SK-N-SH (cell line): Measurements from ENCODE around the gene CSH2. TPM values are rescaled to one million over a fixed set of nuclear protein-coding genes. Genes with fewer than 3 reads are reported as not detected.

Source experiments
- CTCF ChIA-PET: fragments of 300-600, 350-600 bp; formaldehyde crosslinking; extraction: SDS; loops from one replicate; lab custom pipeline; 2021; lab: Yijun Ruan, JAX
- POLR2A ChIA-PET: fragments of 350-600 bp; sonication (Branson Sonifier 250); formaldehyde crosslinking; extraction: SDS; loops from one replicate; lab custom pipeline; 2020; ENCODE audit warnings: antibody characterized with exemption, inconsistent platforms; lab: Yijun Ruan, JAX
- DNase-seq: peaks from one replicate; pipeline ENCODE4 v3.0.0; 2012
- H2AFZ ChIP-seq: fragments of 200-600 bp; sonication (generic); 2 replicates; pipeline ENCODE4 v1.8.1; 2016; ENCODE audit warnings: antibody characterized with exemption, mild to moderate bottlenecking, low read depth
- H3F3A ChIP-seq: fragments of 200-600 bp; sonication (generic); replicated peaks from 2 replicates; pipeline ENCODE3; 2016; ENCODE audit warnings: antibody characterized with exemption, mild to moderate bottlenecking; ENCODE audit not compliant: insufficient read depth
- H3K27ac ChIP-seq, 2 experiments: fragments of 200-500 bp in 1 of 2; fragments of 200-600 bp in 1 of 2; sonication (Bioruptor generic) in 1 of 2; sonication (generic), shearing (Covaris generic) in 1 of 2; 2 replicates each; pipeline versions ENCODE4 v1.5.1 to v1.6.1; 2014 to 2016; ENCODE audit warnings: low read depth in 2 of 2, inconsistent platforms in 1 of 2, low read length in 1 of 2, mild to moderate bottlenecking in 1 of 2, mixed read lengths in 1 of 2
- H3K27me3 ChIP-seq: fragments of 200-600 bp; sonication (generic), shearing (Covaris generic); 2 replicates; pipeline ENCODE4 v1.6.1; 2016; ENCODE audit warnings: mixed run types; ENCODE audit not compliant: insufficient read depth
- H3K36me3 ChIP-seq, 2 experiments: fragments of 200-500 bp in 1 of 2; fragments of 200-600 bp in 1 of 2; sonication (Bioruptor generic) in 1 of 2; sonication (generic) in 1 of 2; replicated peaks in 1 of 2; 2 replicates each; pipeline versions ENCODE3 to v1.5.1; 2014 to 2016; ENCODE audit warnings: low read length in 1 of 2, mild to moderate bottlenecking in 1 of 2; ENCODE audit not compliant: insufficient read depth in 2 of 2, control insufficient read depth in 1 of 2
- H3K4me1 ChIP-seq, 2 experiments: fragments of 200-500 bp in 1 of 2; fragments of 200-600 bp in 1 of 2; sonication (Bioruptor generic) in 1 of 2; sonication (generic), shearing (Covaris generic) in 1 of 2; 2 replicates each; pipeline versions ENCODE4 v1.5.1 to v1.6.1; 2014 to 2016; ENCODE audit warnings: low read depth in 1 of 2, low read length in 1 of 2, mixed run types in 1 of 2; ENCODE audit not compliant: insufficient read depth in 2 of 2, control insufficient read depth in 1 of 2
- H3K4me2 ChIP-seq: fragments of 200-600 bp; sonication (generic), shearing (Covaris generic); 2 replicates; pipeline ENCODE4 v1.6.1; 2017; ENCODE audit warnings: mixed run types
- H3K4me3 ChIP-seq, 2 experiments: fragments of 200-500 bp in 1 of 2; fragments of 200-600 bp in 1 of 2; sonication (Bioruptor generic) in 1 of 2; sonication (generic), shearing (Covaris generic) in 1 of 2; 2 replicates each; pipeline versions ENCODE4 v1.5.1 to v1.8.1; 2014 to 2016; ENCODE audit warnings: low read depth in 2 of 2, inconsistent platforms in 1 of 2, low read length in 1 of 2, mild to moderate bottlenecking in 1 of 2, mixed read lengths in 1 of 2, moderate library complexity in 1 of 2
- H3K79me2 ChIP-seq: fragments of 200-600 bp; sonication (generic); 2 replicates; pipeline ENCODE4 v1.8.1; 2017; ENCODE audit warnings: mild to moderate bottlenecking; ENCODE audit not compliant: insufficient read depth
- H3K9ac ChIP-seq: fragments of 200-600 bp; sonication (generic); 2 replicates; pipeline ENCODE4 v1.6.1; 2017; ENCODE audit warnings: mixed run types
- H3K9me2 ChIP-seq: fragments of 200-600 bp; sonication (generic); 2 replicates; pipeline ENCODE4 v1.6.1; 2017; ENCODE audit warnings: mixed run types
- H3K9me3 ChIP-seq: fragments of 200-600 bp; sonication (generic); 2 replicates; pipeline ENCODE4 v1.6.1; 2017; ENCODE audit warnings: mixed run types, mild to moderate bottlenecking, moderate library complexity
- H4K20me1 ChIP-seq: fragments of 200-600 bp; sonication (generic); 2 replicates; pipeline ENCODE4 v1.6.1; 2017; ENCODE audit warnings: mild to moderate bottlenecking, mixed run types; ENCODE audit not compliant: insufficient read depth
- CHD2 ChIP-seq: fragments of 150-350 bp; IDR thresholded peaks from 2 replicates; pipeline ENCODE4 v1.6.1; 2018; ENCODE audit warnings: low read length; ENCODE audit not compliant: partially characterized antibody
- CTCF ChIP-seq: fragments of 200-600 bp; sonication (generic); IDR thresholded peaks from 2 replicates; pipeline ENCODE4 v1.6.1; 2017; ENCODE audit warnings: antibody characterized with exemption, mild to moderate bottlenecking, moderate library complexity
- ELF1 ChIP-seq: IDR thresholded peaks from 2 replicates; pipeline ENCODE4 v1.4.0; 2012
- EP300 ChIP-seq, 2 experiments: IDR thresholded peaks; 2 replicates each; pipeline versions ENCODE4 v1.4.0 to v1.6.1; 2012; ENCODE audit warnings: borderline replicate concordance in 1 of 2, low read depth in 1 of 2, low read length in 1 of 2
- FOSL2 ChIP-seq: IDR thresholded peaks from 2 replicates; pipeline ENCODE4 v1.4.0; 2012; ENCODE audit warnings: low read depth, mild to moderate bottlenecking, moderate library complexity, borderline replicate concordance
- FOXJ3 ChIP-seq: sonication (generic); formaldehyde crosslinking; IDR thresholded peaks from 2 replicates; pipeline ENCODE4 v1.5.1; 2020; ENCODE audit warnings: mild to moderate bottlenecking, missing genetic modification reagents
- FOXM1 ChIP-seq: IDR thresholded peaks from 2 replicates; pipeline ENCODE4 v1.4.0; 2012; ENCODE audit warnings: low read depth, mild to moderate bottlenecking
- GABPA ChIP-seq: IDR thresholded peaks from 2 replicates; pipeline ENCODE4 v1.4.0; 2012; ENCODE audit warnings: low read depth, mild to moderate bottlenecking
- GATA2 ChIP-seq: sonication (generic); formaldehyde crosslinking; IDR thresholded peaks from 2 replicates; pipeline ENCODE4 v1.5.0; 2020; ENCODE audit warnings: mild to moderate bottlenecking, missing genetic modification reagents
- MAX ChIP-seq: IDR thresholded peaks from 2 replicates; pipeline ENCODE4 v1.4.0; 2012; ENCODE audit warnings: low read depth
- MXI1 ChIP-seq: IDR thresholded peaks from 2 replicates; pipeline ENCODE4 v1.6.1; 2012; ENCODE audit warnings: mild to moderate bottlenecking, low read depth, low read length, improper control_type of control experiment
- NRF1 ChIP-seq: IDR thresholded peaks from 2 replicates; pipeline ENCODE4 v1.6.1; 2012; ENCODE audit warnings: low read depth, mild to moderate bottlenecking, low read length
- POLR2AphosphoS5 ChIP-seq: IDR thresholded peaks from 2 replicates; pipeline ENCODE4 v1.6.1; 2012; ENCODE audit warnings: low read depth, low read length
- RCOR1 ChIP-seq: fragments of 150-350 bp; IDR thresholded peaks from 2 replicates; pipeline ENCODE4 v1.6.1; 2017; ENCODE audit warnings: antibody characterized with exemption, low read length
- REST ChIP-seq: IDR thresholded peaks from 2 replicates; pipeline ENCODE4 v1.6.1; 2012; ENCODE audit warnings: mild to moderate bottlenecking, low read depth, low read length, moderate library complexity
- RFX5 ChIP-seq: IDR thresholded peaks from 2 replicates; pipeline ENCODE4 v1.6.1; 2012; ENCODE audit warnings: mild to moderate bottlenecking, improper control_type of control experiment, low read length
- SIN3A ChIP-seq: IDR thresholded peaks from 2 replicates; pipeline ENCODE4 v1.6.1; 2012; ENCODE audit warnings: low read depth, mild to moderate bottlenecking, low read length, moderate library complexity, borderline replicate concordance
- TAF1 ChIP-seq: IDR thresholded peaks from 2 replicates; pipeline ENCODE4 v1.6.1; 2012; ENCODE audit warnings: low read depth, mild to moderate bottlenecking, low read length, moderate library complexity, borderline replicate concordance
- TCF12 ChIP-seq: IDR thresholded peaks from 2 replicates; pipeline ENCODE4 v1.4.0; 2012
- TEAD4 ChIP-seq: IDR thresholded peaks from 2 replicates; pipeline ENCODE4 v1.4.0; 2012; ENCODE audit warnings: mild to moderate bottlenecking, borderline replicate concordance; ENCODE audit not compliant: insufficient read depth
- USF2 ChIP-seq: fragments of 150-350 bp; IDR thresholded peaks from 2 replicates; pipeline ENCODE4 v1.6.1; 2017; ENCODE audit warnings: antibody characterized with exemption, low read length, low read depth, borderline replicate concordance
- YY1 ChIP-seq: IDR thresholded peaks from 2 replicates; pipeline ENCODE4 v1.4.0; 2012; ENCODE audit warnings: low read depth, mild to moderate bottlenecking
- WGBS: methylation state at CpG from one replicate; pipeline ENCODE4 v1.1.6; 2017; ENCODE audit warnings: low lambda C conversion rate; 5-methylcytosine and 5-hydroxymethylcytosine counted together
- polyA plus RNA-seq, 3 experiments: library from polyadenylated mRNA; depleted of rRNA; stranded (reverse); fragments of >200 nt; gene quantifications; 2 replicates each; pipeline ENCODE4 v1.2.3, GENCODE V29; 2012

Gene CSH2
- polyA plus RNA-seq, 1 of the 3 experiments (the other 2 are of a cell fraction), result not detected

GRCh38 chr17:63827002-63827800 is 46.3 kb downstream of the CSH2 start, which contains the start of the genes FTSJ3 and PSMC5:
Gene FTSJ3, minus strand, starts transcription at chr17:63827663. Its CDS starts 761 bp downstream, at chr17:63826902.
Gene PSMC5, plus strand, starts transcription at chr17:63827431. Its CDS starts 60 bp downstream, at chr17:63827491.
- H3K9me3 ChIP-seq, result no peaks in the 10 kb centered on the region
- H3F3A ChIP-seq, result peaks cover 24% of the 10 kb centered on the region
- peak; percentile 77 for TF ChIP-seq CHD2
- peak; percentile 92; the same call in 1 of the 2 replicates for TF ChIP-seq SIN3A
- TF ChIP-seq USF2, result no peak
- 0 out of 2 replicates have a peak, but pooled peaks have one; percentile 15 for TF ChIP-seq FOXJ3 (CRISPR knock-in tag)
- TF ChIP-seq REST, result peak; percentile 69
- TF ChIP-seq MAX, result peak; percentile 97
- peak; percentile 33; the same call in 1 of the 2 replicates for TF ChIP-seq FOSL2
- no peak for TF ChIP-seq GATA2
- TF ChIP-seq MXI1, result peak; percentile 85
- TF ChIP-seq TAF1, result peak; percentile 99
- TF ChIP-seq YY1, result peak; percentile 100
- TF ChIP-seq POLR2AphosphoS5, result peak; percentile 93
- no peak for TF ChIP-seq FOXM1
- no peak; a peak in 1 of 4 replicates for TF ChIP-seq EP300 (IDR thresholded peaks at IDR 0.05; ENCODE audit: borderline replicate concordance in 1 of 2, low read depth in 1 of 2, low read length in 1 of 2)
- no peak for TF ChIP-seq RFX5
- peak; percentile 92 for TF ChIP-seq ELF1
- TF ChIP-seq TCF12, result peak; percentile 11; the same call in 1 of the 2 replicates
- TF ChIP-seq TEAD4, result no peak
- TF ChIP-seq NRF1, result peak; percentile 79
- TF ChIP-seq CTCF, result peak; percentile 56
- peak; percentile 98 for TF ChIP-seq GABPA
- peak; percentile 10; the same call in 1 of the 2 replicates for TF ChIP-seq RCOR1
- peak; percentile 95 for DNase-seq
- H3K27ac ChIP-seq, result peak within 1 kb of the TSS; percentile 90 to 99
- H4K20me1 ChIP-seq, result 0 out of 2 replicates have a peak, but pooled peaks cover 8% of the 10 kb centered on the region
- H3K4me3 ChIP-seq, result peak within 1 kb of the TSS; percentile 94 to 100
- H3K4me2 ChIP-seq, result peak within 1 kb of the TSS; percentile 93
- no peaks in the 10 kb centered on the region for H3K27me3 ChIP-seq
- H3K79me2 ChIP-seq, result peaks cover 66% of the 10 kb centered on the region
- ChIA-PET CTCF (interaction anchor here (0.6 to 7.4 kb wide), 17 partner anchors 7 to 65 kb away, joined by 3 to 96 read pairs (median 5); partner anchors contain the start of genes CCDC47, DDX42, GH2 and SMARCD2), POLR2A (interaction anchor here (0.6 to 9.1 kb wide), 10 partner anchors 9 to 679 kb away, joined by 3 to 108 read pairs (median 3); partner anchors contain the start of genes CCDC47, DDX42, DDX5 and SMARCD2)
- WGBS, result 1% methylated on average over 58 of the region's 58 CpGs
- peaks cover 76 to 77% of the 10 kb centered on the region in 2 experiments for H3K36me3 ChIP-seq
- H2AFZ ChIP-seq, result peak within 1 kb of the TSS; percentile 67
- peak within 1 kb of the TSS; percentile 88 for H3K9ac ChIP-seq
- H3K4me1 ChIP-seq, result peaks cover 9 to 37% of the 10 kb centered on the region in 2 experiments; a peak in 2 of 4 replicates
- no peaks in the 10 kb centered on the region for H3K9me2 ChIP-seq
